NK-92 (cell line): ENCODE data around the gene CNNM4.
"Not testable (repeated sequence)": the region's sequence is repeated elsewhere in the genome, so short reads cannot be mapped to it uniquely, and the experiment has no call there.

Experiments used
- DNase-seq: peaks from one replicate; lab custom pipeline; 2025; ENCODE audit not compliant: unreplicated experiment; lab: John Stamatoyannopoulos, UW

The CNNM4 gene

DNA sequence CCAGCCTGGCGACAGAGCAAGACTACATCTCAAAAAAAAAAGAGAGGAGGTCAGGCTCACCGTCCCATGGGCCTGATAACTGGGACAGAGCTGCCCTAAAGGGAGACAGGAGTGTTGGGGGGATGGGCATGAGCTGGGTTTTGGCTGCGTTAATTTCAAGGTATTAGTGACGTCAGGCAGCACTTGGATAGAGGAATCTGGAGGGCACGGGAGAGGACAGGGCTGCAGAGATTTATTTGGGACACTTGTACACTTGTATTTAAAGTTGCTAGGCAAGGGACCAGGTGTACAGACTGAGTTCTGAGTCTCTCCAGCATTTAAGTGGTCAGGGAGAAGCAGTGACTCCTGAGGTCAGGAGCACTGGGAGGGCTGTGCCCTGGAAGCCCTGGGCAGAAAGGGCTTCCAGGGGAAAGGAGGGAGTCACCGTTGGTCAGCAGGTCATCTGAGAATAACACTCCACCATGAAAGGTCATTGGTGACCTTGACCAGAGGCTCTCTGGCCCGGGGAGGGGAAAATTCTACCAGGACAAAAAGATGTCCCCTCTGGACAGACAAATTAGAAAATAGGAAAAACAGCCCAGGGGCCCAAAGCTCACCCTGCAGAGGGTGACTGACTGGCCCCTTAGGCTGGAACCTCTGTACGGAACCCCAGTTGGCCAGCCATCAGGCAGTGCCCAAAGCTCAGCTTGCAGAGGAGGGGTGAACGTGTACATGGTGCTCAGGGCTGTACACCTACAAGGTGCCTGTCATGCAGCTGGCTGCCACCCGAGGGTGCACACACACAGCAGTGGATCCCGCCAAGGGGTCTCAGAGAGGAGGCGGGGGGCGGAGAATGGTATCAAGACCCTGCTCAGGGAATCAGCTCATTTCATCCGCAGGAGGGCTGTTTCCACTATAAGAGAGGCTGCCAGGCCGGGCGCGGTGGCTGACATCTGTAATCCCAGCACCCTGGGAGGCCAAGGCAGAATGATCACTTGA is 32.4 kb downstream of the CNNM4 start:
- DNase-seq = no peak

- no peak for DNase-seq
Observed at GRCh38 chr2:96795076-96795475, 34.4 kb downstream of the CNNM4 start.

DNA sequence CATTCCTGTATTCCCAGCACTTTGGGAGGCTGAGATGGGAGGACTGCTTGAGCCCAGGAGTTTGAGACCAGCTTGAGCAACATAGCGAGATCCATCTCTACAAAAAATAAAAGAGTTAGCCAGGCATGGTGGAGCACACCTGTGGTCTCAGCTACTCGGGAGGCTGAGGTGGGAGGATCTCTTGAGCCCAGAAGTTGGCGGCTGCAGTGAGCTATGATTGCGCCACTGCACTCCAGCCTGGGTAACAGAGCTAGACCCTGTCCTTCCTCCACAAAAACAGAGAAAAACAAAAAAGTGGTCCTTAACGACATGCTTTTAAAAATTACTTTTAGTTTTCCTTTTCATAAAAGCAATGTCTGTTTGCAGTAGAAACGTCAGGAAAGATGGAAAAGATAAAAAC is 35.8 kb downstream of the CNNM4 start:
- not testable (repeated sequence) for DNase-seq

DNA sequence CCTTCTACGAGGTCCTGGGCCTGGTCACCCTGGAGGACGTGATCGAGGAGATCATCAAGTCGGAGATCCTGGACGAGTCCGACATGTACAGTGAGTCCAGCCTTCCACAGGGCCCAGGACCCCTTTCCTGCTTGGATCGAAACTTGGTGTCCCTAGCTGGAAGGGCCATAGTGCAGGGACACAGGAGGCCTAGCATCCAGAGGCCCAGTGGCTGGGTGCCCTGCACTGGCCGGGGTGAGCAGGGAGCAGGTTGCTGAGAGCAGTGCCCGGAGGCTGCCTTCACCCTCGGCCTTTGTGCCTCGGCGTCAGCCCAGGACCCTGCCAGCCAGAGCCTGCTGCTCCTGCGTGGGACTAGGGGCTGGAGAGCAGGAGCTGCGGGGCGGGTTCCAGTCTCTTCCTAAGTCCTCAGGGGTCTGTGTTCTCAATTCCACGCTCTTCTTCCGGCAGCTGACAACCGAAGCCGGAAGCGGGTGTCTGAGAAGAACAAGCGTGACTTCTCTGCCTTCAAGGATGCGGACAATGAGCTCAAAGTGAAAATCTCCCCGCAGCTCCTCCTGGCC is 36.4 kb downstream of the CNNM4 start:
- DNase-seq = no peak

DNA sequence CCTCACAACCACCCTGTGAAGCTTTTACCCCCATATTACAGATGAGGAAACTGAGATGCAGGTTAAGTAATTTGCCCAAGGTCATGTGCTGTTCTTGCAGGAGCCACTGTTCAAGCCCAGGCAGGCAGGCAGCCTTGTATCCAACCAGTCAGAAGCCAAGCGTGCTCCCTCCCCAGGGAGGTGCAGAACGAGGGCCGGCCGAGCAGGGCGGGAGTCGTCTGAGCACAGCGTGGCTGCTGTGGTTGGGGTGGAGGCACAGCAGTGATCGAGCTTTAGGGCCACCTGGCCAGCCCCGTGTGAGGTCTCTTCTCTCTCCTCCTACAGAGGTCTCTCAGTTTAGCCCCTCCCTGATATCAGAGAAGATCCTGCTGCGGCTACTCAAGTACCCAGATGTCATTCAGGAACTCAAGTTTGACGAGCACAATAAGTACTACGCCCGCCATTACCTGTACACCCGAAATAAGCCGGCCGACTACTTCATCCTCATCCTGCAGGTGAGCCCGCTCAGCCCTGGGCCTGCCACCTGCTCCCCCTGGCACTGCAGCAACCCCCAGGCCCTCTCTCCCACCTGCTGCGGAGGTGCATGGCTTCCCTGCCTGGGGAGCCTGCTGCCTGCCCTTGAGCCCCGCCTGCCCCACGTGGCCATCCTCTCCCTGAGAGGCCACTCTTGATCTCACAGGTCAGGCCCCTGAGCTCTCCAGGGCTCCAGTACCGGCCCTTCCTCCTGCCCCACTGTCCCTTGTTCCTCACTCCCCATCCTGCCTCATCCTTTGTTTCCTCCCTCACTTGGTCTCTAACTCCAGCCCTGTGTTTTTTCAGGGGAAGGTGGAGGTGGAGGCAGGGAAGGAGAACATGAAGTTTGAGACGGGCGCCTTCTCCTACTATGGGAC is 38.3 kb downstream of the CNNM4 start:
- DNase-seq = no peak

GRCh38 chr2:96799623-96799935 is 38.9 kb downstream of the CNNM4 start:
- no peak for DNase-seq

DNA sequence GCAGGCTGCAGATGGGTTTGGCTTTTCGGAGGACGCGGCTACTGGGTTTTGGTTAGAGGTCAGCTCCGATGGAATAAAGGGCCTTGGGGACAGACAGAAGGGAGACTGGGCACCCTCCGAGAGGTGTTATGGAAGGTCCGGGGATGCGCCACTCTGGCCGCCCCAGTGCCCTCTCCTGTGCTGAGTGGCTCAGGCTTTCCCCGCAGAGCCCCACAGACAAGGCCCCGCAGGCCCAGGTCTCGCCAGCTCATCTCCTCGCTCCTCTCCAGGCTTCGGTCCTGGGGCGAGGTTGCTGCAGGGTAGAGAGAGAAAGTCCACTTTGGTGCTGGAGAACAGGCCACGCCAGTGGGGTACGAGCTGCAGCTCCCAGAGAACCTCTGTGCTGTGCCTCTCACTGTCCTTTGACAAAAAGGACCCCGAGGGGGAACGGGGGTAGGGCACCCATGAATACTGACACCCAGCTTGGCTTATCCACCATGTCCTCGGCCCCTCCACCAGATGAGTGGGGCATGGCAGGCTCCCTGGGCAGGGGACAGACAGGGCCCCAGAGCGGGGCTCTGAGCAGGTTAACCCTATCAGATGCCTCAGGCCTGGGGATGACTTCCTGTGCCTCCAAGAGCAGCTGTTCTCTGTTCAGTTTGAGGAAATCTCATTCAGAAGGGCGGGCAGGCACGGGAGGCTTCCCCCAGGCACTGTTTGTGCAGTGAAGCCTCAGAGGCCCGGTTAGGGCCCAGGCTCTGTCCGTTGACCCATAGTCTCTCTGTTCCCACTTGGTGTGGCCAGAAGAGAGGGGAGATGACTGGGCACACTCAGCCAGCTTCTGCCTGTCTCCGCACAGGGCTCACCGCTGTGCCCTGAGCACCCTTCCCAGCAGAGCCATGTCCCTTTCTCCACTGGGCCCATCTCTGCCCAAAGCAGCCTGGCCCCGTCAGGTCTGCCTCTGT is 39.6 kb downstream of the CNNM4 start:
- DNase-seq = no peak

DNA sequence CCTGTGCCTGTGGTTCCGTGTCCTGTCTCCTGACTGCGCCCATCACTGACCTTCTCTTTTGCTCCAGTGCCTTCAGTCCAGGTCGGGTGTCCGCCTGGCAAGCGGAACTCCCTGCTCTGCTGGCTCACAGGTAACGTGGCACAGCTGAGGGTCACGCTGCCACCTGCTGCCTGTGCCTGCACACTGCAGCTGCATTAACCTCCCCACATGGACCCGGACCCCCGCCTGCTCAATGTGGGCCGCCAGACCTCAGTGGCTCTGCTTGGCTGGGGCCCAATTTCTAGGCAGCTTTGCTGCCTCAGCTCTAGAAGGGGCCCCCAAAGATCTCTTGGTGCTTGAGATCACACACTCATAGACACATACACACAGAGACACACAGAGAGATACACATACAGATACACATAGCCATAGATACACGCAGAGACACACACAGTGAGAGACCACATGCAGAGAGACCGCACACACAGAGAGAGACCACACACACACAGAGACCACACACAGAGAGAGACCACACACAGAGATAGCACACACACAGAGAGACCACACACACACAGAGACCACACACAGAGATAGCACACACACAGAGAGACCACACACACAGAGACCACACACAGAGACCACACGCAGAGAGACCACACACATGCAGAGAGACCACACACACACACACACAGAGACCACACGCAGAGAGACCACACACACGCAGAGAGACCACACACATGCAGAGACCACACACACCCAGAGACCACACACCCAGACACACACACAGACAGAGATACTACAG is 40.5 kb downstream of the CNNM4 start:
- DNase-seq = no peak

- DNase-seq = no peak
Observed at GRCh38 chr2:96801786-96802595, 41.3 kb downstream of the CNNM4 start.

GRCh38 chr2:96802721-96803120 is 42.0 kb downstream of the CNNM4 start:
- no peak for DNase-seq

GRCh38 chr2:96804986-96805385 is 44.3 kb downstream of the CNNM4 start:
- no peak for DNase-seq

DNA sequence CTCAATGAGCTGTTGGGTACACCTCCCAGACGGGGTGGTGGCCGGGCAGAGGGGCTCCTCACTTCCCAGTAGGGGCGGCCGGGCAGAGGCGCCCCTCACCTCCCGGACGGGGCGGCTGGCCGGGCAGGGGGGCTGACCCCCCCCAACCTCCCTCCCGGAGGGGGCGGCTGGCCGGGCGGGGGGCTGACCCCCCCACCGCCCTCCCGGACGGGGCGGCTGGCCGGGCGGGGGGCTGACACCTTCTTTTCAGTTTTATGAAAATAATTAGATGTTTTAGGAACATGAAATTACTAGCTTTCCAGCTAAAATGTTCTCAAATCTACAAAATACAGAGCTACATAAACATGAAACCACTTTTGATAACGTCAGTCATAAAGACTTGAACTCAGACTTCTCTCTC is 45.2 kb downstream of the CNNM4 start:
- DNase-seq = not testable (repeated sequence)

GRCh38 chr2:96806468-96807126 is 45.9 kb downstream of the CNNM4 start:
- DNase-seq = no peak

DNA sequence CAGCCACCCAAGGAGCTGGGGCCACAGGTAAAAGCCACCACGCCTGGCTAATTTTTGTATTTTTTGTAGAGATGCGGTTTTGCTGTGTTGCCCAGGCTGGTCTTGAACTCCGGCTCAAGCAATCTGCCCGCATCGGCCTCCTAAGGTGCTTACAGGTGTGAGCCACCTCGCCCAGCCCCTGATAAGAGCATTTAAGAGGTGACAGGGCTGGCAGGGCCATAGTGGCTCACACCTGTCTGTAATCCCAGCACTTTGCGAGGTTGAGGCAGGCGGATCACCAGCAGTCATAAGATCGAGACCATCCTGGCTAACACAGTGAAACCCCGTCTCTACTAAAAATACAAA is 46.4 kb downstream of the CNNM4 start:
- DNase-seq = no peak

GRCh38 chr2:96808176-96808837 is 47.6 kb downstream of the CNNM4 start:
- no peak for DNase-seq

DNA sequence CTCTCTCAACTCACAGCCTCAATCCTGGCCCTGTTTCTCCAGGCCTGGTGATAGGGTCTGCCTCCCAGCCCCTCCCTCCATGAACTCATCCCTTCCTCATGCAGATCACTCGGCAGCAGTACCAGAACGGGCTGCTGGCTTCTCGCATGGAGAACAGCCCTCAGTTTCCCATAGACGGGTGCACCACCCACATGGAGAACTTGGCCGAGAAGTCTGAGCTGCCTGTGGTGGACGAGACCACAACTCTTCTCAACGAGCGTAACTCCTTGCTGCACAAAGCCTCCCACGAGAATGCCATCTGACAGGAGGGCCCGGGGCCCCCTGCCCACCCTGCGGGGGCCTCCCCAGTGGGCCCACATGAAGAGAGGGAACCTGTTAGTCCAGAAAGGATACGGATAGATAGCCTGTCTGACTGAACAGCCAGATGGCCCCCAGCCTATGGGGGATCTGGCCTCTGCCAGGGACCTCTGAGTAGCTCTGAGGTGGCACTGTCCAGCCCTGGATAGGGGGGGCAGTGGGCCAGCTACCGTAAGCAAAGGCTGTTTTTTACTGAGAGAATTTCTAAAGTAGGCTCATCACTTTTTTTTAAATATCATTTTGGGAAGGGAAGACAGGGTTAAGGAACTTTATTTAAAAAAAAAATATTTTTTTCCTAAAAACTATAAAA is 48.6 kb downstream of the CNNM4 start:
- DNase-seq = no peak

- no peak for DNase-seq
Observed at GRCh38 chr2:96809951-96810782, 49.5 kb downstream of the CNNM4 start.
